ENCODE data around the gene PKN1. TPM values are rescaled to one million over a fixed set of nuclear protein-coding genes. Genes with fewer than 3 reads are reported as not detected.

The PKN1 gene
- total and polyA plus RNA-seq, 9 of the 15 experiments (the other 6 are each of a cell fraction or from before 2014, with no cell fraction given) = 0.30 to 228 (median 77.5) TPM

- TF ChIP-seq ZNF696 (CRISPR knock-in tag; conservative IDR thresholded peaks at IDR 0.05) (no peak), ELF1 (tag; IDR thresholded peaks at IDR 0.05) (no peak; the same call in 1 of the 2 replicates), LCOR (CRISPR knock-in tag; IDR thresholded peaks at IDR 0.05) (no peak), HLTF (IDR thresholded peaks at IDR 0.05) (peak; percentile 53; the same call in 1 of the 2 replicates), HDAC8 (tag; IDR thresholded peaks at IDR 0.05) (no peak), ZNF695 (CRISPR knock-in tag; IDR thresholded peaks at IDR 0.05) (no peak), BDP1 (IDR thresholded peaks at IDR 0.05; ENCODE audit: insufficient read depth, insufficient read length) (no peak), ZBTB2 (IDR thresholded peaks at IDR 0.05) (no peak), ZNF589 (CRISPR knock-in tag; IDR thresholded peaks at IDR 0.05; ENCODE audit: low read depth) (no peak), HMGN3 (IDR thresholded peaks at IDR 0.05; ENCODE audit: borderline replicate concordance, extremely low read depth, insufficient read length, low read depth, low read length) (peak; percentile 98), ZNF224 (CRISPR knock-in tag; IDR thresholded peaks at IDR 0.05) (0 out of 2 replicates have a peak, but pooled peaks have one; percentile 54), CREB1 (IDR thresholded peaks at IDR 0.05) (no peak), CREB1 (CRISPR knock-in tag; IDR thresholded peaks at IDR 0.05) (peak; percentile 45), MYC (IDR thresholded peaks at IDR 0.05; ENCODE audit: low read depth, low read length) (peak; percentile 55; the same call in 1 of the 2 replicates), MYC (CRISPR knock-in tag; IDR thresholded peaks at IDR 0.05; ENCODE audit: borderline replicate concordance, low read depth) (no peak), ZNF512 (tag; IDR thresholded peaks at IDR 0.05) (no peak), ZKSCAN1 (IDR thresholded peaks at IDR 0.05; ENCODE audit: low read depth, low read length) (no peak), NBN (IDR thresholded peaks at IDR 0.05; ENCODE audit: low read depth) (no peak), CBX5 (IDR thresholded peaks at IDR 0.05; ENCODE audit: borderline replicate concordance, low read depth) (no peak), ZNF263 (CRISPR knock-in tag; IDR thresholded peaks at IDR 0.05; ENCODE audit: borderline replicate concordance) (peak; percentile 51; the same call in 1 of the 2 replicates), WHSC1 (IDR thresholded peaks at IDR 0.05; ENCODE audit: low read length) (no peak), FOXK2 (conservative IDR thresholded peaks at IDR 0.05 in 1 of 2, IDR thresholded peaks at IDR 0.05 in 1 of 2; ENCODE audit: low read depth in 2 of 2) (no peak), E4F1 (CRISPR knock-in tag; IDR thresholded peaks at IDR 0.05; ENCODE audit: borderline replicate concordance) (no peak), SNIP1 (IDR thresholded peaks at IDR 0.05; ENCODE audit: low read depth) (no peak)
- TF ChIP-seq, protein P1, sequence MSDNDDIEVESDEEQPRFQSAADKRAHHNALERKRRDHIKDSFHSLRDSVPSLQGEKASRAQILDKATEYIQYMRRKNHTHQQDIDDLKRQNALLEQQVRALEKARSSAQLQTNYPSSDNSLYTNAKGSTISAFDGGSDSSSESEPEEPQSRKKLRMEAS (CRISPR knock-in tag; IDR thresholded peaks at IDR 0.05) = no peak
These were observed 84.9 kb downstream of the PKN1 start, which contains the start of gene DNAJB1 (continued) for GRCh38 chr19:14517840-14518505.
